HG03439 (cell line): ENCODE results near the gene ARMC2.

Experiments used
- ATAC-seq: cut with Tn5 transposase; IDR thresholded peaks from one replicate; pipeline ENCODE4 v1.9.1; 2021; ENCODE audit warnings: mild to moderate bottlenecking, moderate library complexity; ENCODE audit not compliant: unreplicated experiment

Gene ARMC2

GRCh38 chr6:108982154-108983113 is 134.2 kb downstream of the ARMC2 start:
- no peak for ATAC-seq

- no peak for ATAC-seq
These were observed 134.9 kb downstream of the ARMC2 start for GRCh38 chr6:108983151-108983550.

DNA sequence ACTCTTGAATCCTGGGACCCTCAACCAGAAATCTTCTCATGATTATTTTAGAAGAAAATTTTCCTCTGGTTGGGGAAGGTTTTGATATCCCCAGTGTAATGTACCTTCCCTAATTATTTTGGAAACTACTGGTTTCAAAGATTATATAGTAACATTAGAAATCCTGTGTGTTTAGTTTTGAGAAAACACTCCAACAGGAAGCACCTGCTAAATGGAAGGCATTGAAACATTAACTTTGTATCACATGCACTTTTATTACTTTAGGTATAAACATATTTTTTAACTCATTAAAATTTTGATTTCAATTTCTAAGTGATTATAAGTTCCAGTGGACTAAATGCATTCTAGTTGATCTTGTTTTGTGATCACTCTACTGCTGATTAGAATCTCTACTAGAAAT is 137.1 kb downstream of the ARMC2 start:
- ATAC-seq = no peak

DNA sequence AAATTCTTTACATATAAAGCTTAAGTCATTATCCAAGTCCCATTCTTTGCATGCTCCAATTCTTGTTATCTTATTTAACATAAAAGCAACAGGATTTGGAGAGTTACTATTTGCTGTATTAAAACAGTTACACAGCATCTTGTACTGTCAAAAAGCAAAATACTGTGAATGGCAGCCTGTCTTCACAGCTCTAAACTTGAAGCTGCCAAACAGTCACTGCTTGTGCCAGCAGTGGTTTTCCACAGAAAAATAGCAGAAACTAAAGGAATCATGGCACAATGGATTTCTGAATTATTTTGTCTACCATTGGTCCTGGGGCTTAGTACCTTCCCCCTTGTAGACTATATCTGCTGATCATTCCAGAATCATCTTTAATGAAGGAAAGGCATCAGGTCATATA is 138.9 kb downstream of the ARMC2 start:
- no peak for ATAC-seq

DNA sequence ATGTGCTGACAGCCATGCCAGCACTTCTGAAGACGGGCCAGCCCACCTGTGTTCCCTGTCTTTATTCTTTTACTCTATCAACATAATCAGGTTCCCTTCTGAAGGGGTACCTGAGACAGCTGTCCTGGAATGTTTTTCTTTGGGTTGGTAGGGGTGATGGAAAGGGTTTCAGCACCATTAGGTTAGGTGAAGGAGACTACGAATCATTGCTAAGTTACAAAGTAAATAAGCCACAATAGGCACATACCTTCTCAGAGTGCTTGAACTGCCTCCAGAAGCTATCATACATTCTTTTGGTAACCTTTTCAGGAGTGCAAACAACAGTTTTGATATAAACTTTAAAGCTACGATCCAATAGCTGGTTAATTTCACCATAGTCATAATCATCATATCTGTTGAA is 140.1 kb downstream of the ARMC2 start:
- no peak for ATAC-seq

DNA sequence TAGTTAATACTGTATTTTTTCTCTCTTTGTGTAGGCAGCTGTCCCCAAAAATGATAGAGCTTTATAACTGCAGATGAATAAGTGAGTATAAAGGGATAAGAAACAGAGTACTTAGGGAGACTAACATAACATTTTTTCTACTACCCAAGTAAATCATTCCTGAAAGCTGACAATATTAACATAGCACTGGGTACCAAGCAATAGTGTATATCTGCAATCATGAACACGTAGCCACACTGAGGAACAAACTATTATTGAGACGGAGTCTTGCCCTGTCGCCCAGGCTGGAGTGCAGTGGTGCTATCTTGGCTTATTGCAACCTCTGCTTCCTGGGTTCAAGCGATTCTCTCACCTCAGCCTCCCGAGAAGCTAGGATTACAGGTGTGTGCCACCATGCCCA is 140.5 kb downstream of the ARMC2 start:
- no peak for ATAC-seq

DNA sequence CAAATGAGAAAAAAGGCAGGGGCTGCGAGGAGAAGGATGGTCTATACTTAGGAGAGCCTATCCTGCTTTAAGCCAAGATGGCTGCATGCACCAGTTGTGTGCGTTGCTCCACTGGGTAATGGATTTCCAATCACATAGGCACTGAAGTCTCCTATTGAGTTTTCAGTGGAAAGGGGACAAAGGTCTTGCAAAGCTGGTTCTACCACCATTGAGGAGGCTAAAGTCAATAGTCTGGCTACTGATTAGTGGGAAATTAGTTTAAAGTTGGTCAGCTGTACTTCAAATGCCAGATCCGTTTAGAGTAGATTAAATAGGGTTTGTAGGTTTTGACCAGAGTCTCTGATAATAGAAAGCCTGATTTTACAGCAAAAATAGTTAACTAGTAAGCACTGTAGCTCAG is 141.5 kb downstream of the ARMC2 start:
- ATAC-seq = no peak

DNA sequence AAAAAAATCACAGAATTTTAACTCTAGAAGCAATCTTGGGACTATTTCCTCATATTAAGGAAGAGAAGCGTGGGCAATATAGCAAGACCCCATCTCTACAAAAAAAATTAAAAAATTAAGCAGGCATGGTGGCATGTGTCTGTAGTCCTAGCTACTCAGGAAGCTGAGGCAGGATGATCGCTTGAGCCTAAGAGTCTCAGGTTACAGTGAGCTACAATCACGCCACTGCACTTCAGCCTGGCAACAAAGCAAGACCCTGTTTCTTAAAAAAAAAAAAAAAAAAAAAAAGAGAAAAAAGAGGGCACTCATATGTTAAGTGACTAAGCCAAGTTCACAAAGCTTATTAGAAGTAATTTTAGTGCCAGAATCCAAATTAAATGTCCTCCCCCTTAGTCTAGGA is 145.7 kb downstream of the ARMC2 start:
- ATAC-seq = no peak

GRCh38 chr6:108995296-108995695 is 147.1 kb downstream of the ARMC2 start:
- no peak for ATAC-seq

GRCh38 chr6:108996208-108996607 is 148.0 kb downstream of the ARMC2 start:
- no peak for ATAC-seq

GRCh38 chr6:108998485-108998884 is 150.3 kb downstream of the ARMC2 start:
- no peak for ATAC-seq

- no peak for ATAC-seq
These were observed 151.2 kb downstream of the ARMC2 start for GRCh38 chr6:108999428-108999827.

DNA sequence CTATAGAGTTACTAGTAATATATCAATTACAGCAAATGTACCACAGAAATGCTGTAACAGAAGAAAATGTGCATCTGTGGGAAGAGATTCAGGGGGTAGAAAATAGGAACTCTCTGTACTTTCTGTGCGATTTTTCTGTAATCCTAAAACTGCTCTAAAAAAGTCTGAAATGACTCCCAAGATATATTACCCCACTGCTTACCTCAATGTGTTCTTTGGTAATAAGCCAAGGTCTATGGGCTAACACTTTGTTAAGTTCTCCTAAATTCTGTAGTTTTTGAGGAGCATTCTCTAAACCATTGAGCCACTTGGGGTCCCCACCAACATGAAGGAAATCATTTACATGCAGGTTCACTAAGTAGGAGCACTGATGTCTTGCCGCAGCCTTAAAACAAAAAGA is 152.1 kb downstream of the ARMC2 start:
- ATAC-seq = no peak

DNA sequence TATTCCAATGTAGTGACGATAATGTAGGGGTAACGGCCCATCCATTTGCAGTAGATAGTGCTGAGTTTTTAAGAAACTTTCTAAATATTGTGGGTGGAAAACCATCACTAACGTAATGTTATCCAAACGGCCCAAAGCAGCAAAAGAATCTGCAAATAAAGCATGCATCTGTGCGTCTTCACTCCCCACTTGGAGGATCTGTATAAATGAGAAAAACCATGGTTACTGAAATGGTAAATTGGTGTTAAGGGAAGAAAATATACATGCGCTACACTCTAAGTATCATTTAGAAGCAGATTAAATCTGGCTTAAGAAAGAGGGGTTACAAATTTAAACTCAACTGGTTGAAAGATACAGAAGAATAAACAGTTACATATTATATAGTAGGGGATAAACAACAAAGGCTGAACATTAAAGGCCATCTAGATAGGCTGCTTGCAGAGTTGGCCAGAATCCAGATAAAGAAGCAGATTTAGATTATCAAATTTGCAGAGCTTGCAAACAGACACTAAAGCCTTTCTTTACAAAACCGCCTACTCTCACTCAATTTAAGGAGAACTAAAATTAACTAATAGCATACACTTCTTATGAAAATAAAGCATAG is 153.2 kb downstream of the ARMC2 start:
- ATAC-seq = no peak

DNA sequence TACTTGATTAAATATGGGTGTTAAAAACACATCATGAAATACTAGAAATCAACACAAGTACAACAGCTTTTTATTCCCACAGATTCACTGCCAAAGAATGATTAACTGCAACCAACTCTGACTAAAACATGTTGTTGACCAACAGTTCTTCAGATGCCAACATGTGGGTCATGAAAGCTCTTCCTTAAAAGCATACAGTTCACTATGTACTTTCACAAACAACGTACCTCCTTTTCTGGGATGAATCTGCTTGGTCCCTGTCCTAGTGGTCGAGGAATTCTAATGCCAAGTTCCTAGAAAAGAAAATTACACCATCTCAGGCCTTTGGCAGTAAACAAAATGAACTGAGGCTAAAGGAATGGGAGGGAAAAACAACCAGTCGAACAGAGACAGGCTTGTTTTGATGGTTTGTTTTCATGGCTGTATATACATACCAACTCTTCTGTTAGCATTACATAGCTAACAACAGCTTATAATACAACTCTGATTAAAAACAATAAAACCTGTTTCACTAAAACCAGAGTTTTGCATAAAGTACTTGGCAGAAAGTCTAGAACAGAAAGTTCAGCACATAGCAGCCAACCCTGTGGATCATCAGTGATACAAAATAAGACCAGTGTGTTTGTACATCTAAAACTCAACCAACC is 154.0 kb downstream of the ARMC2 start:
- no peak for ATAC-seq

GRCh38 chr6:109002882-109003281 is 154.7 kb downstream of the ARMC2 start:
- no peak for ATAC-seq

GRCh38 chr6:109006818-109007217 is 158.6 kb downstream of the ARMC2 start:
- ATAC-seq = no peak

- ATAC-seq = no peak
These were observed 159.3 kb downstream of the ARMC2 start for GRCh38 chr6:109007521-109007920.

GRCh38 chr6:109008054-109008453 is 159.8 kb downstream of the ARMC2 start:
- ATAC-seq = no peak

DNA sequence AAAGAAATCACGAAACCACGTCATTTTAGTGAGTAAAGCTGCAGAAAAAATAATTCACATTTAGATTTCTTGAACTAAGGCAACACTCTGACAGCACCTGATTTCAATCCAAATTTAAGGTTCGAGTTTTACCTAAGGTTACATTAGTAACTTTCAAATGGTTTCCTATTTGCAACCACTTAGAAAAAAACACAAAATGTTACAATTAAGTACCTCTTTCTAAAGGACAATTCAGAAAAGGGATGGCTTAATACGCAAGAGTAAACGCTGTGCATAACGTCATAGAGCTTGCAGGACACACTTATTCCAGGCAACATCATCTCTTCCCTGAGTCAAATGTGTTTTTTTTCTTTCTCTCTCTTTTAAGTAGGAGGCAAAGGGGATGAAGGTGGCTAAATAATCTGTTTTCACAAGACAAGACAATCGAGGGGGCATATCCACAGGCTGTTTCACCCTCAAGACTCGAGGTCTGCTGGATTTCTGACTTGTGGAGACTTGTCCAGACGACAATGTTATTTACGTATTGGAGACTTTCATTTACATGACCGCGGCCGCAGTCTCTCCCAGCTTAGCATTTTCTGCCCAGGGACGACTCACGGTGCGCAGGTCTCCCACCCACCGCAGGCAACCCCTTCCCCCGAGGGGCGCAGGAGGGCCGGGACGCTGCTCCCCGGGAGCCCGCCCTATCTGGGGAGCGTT is 160.5 kb downstream of the ARMC2 start:
- peak; percentile 36 for ATAC-seq

GRCh38 chr6:109009236-109009961 is 161.2 kb downstream of the ARMC2 start:
- ATAC-seq = peak; percentile 90
